HepG2 (cell line): Measurements from ENCODE around the gene PHKB. TPM values are rescaled to one million over a fixed set of nuclear protein-coding genes. Genes with fewer than 3 reads are reported as not detected.

Experiments
- ATAC-seq: fragments of 200-7000 bp; cut with Tn5 transposase; 3 replicates; pipeline ENCODE4 v1.9.1; 2020; ENCODE audit warnings: mild to moderate bottlenecking, moderate library complexity
- BruUV-seq: library from RNA; stranded (reverse); fragments of 400-500 nt; replicated peaks from 2 replicates; lab custom pipeline; 2021; lab: Mats Ljungman, UMichigan
- CTCF ChIA-PET: fragments of 300-600 bp; formaldehyde crosslinking; extraction: SDS; loops from one replicate; lab custom pipeline; 2021; ENCODE audit warnings: low total read pairs, inconsistent platforms, low intra/inter-chr PET ratio; lab: Yijun Ruan, JAX
- POLR2A ChIA-PET: fragments of 350-600 bp; sonication (Branson Sonifier 250); formaldehyde crosslinking; loops from one replicate; lab custom pipeline; 2020; ENCODE audit warnings: antibody characterized with exemption, inconsistent platforms; lab: Yijun Ruan, JAX
- DNase-seq: peaks from one replicate; pipeline ENCODE4 v3.0.0-alpha.2; 2015; ENCODE audit warnings: low spot score
- FAIRE-seq: peaks from 3 replicates; lab custom pipeline; 2011; peaks lifted over from hg19 to GRCh38; lab: Jason Lieb, UNC
- H2AFZ ChIP-seq: one replicate; pipeline ENCODE4 v1.6.1; 2011; ENCODE audit warnings: low read length, inconsistent platforms
- H3K27ac ChIP-seq: fragments of 300-600 bp; 3 replicates; pipeline ENCODE4 v1.8.0; 2011; ENCODE audit warnings: mixed run types, mild to moderate bottlenecking, mixed read lengths, low read length, inconsistent platforms; ENCODE audit not compliant: insufficient read depth; ENCODE audit errors: extremely low read length
- H3K27me3 ChIP-seq, 2 experiments: fragments of 200-600 bp in 1 of 2; 2 replicates in 1 of 2; 3 replicates in 1 of 2; pipeline versions ENCODE4 v1.6.0 to v1.8.0; 2011; ENCODE audit warnings: low read length in 2 of 2, mild to moderate bottlenecking in 2 of 2, moderate library complexity in 2 of 2, inconsistent platforms in 1 of 2; ENCODE audit not compliant: insufficient read depth in 2 of 2, control insufficient read depth in 1 of 2
- H3K36me3 ChIP-seq, 2 experiments: fragments of 200-600 bp in 1 of 2; replicated peaks in 1 of 2; 2 replicates in 1 of 2; 3 replicates in 1 of 2; pipeline versions ENCODE4 v1.5.1 to v1.8.0; 2011; ENCODE audit warnings: low read length in 2 of 2, inconsistent platforms in 1 of 2; ENCODE audit not compliant: insufficient read depth in 2 of 2, control insufficient read depth in 1 of 2
- H3K4me1 ChIP-seq: 2 replicates; pipeline ENCODE4 v1.5.1; 2012; ENCODE audit warnings: low read length, inconsistent platforms; ENCODE audit not compliant: insufficient read depth
- H3K4me2 ChIP-seq: 2 replicates; pipeline ENCODE4 v1.6.0; 2011; ENCODE audit warnings: low read depth, low read length, inconsistent platforms
- H3K4me3 ChIP-seq, 3 experiments: fragments of 200-600 bp in 1 of 3; sonication (generic), shearing (Covaris generic) in 1 of 3; replicated peaks in 1 of 3; 2 replicates each; pipeline ENCODE4 v1.5.1; 2011 to 2016; ENCODE audit warnings: low read length in 3 of 3, inconsistent platforms in 2 of 3, low read depth in 2 of 3, mild to moderate bottlenecking in 2 of 3, control low read depth in 1 of 3, mixed read lengths in 1 of 3; ENCODE audit not compliant: insufficient read depth in 1 of 3
- H3K79me2 ChIP-seq: one replicate; pipeline ENCODE4 v1.6.1; 2011; ENCODE audit warnings: low read length, inconsistent platforms; ENCODE audit not compliant: insufficient read depth
- H3K9ac ChIP-seq: 2 replicates; pipeline ENCODE4 v1.6.0; 2011; ENCODE audit warnings: mild to moderate bottlenecking, low read depth, low read length, inconsistent platforms; ENCODE audit not compliant: insufficient read depth
- H3K9me3 ChIP-seq: 2 replicates; pipeline ENCODE4 v1.5.1; 2012; ENCODE audit warnings: mild to moderate bottlenecking, low read length
- H4K20me1 ChIP-seq: 2 replicates; pipeline ENCODE4 v1.6.0; 2011; ENCODE audit warnings: inconsistent platforms, mild to moderate bottlenecking, low read length, moderate library complexity; ENCODE audit not compliant: insufficient read depth
- CHCHD3 ChIP-seq: sonication (generic); formaldehyde crosslinking; IDR thresholded peaks from 2 replicates; pipeline ENCODE4 v1.8.0; 2022; ENCODE audit warnings: mild to moderate bottlenecking, missing genetic modification reagents, moderate library complexity
- CTCF ChIP-seq: sonication (generic); formaldehyde crosslinking; IDR thresholded peaks from 2 replicates; pipeline ENCODE4 v1.5.0; 2020; ENCODE audit warnings: mild to moderate bottlenecking, missing genetic modification reagents, moderate library complexity
- MAFK ChIP-seq, 2 experiments: IDR thresholded peaks in 1 of 2; conservative IDR thresholded peaks in 1 of 2; 2 replicates each; pipeline ENCODE4 v1.6.1; 2011; ENCODE audit warnings: improper control_type of control experiment in 2 of 2, low read length in 2 of 2
- STAG1 ChIP-seq: sonication (generic); formaldehyde crosslinking; IDR thresholded peaks from 2 replicates; pipeline ENCODE4 v1.4.0; 2020; ENCODE audit warnings: missing genetic modification reagents
- ZNF747 ChIP-seq: sonication (generic); formaldehyde crosslinking; IDR thresholded peaks from 2 replicates; pipeline ENCODE4 v1.8.1; 2023; ENCODE audit warnings: missing genetic modification reagents, mild to moderate bottlenecking, borderline replicate concordance
- WGBS: methylation state at CpG from one replicate; pipeline ENCODE4 v1.1.6; 2017; ENCODE audit warnings: low lambda C conversion rate; 5-methylcytosine and 5-hydroxymethylcytosine counted together
- in situ Hi-C: cut with HindIII; loops from 2 replicates; pipeline ENCODE4 v1.10.0; 2017; ENCODE audit warnings: low pct_unique_long_range_greater_than_20kb; ENCODE audit not compliant: extremely low pct_ligation_motif_present
- intact Hi-C: fragments of 100-400 bp; cut with micrococcal nuclease; formaldehyde crosslinking; loops from one replicate; pipeline ENCODE4 v1.10.0; 2022; ENCODE audit not compliant: unreplicated experiment
- polyA plus RNA-seq, 8 experiments: library from polyadenylated mRNA; depleted of rRNA in 3 of 8; stranded (reverse) in 7 of 8; unstranded in 1 of 8; fragments of >200 nt; fragmentation: Illumina TruSeq in 4 of 8; extraction: Trizol in 4 of 8; gene quantifications; 2 replicates each; pipeline versions ENCODE4 v1.2.1 to v1.2.3, GENCODE V29; 2011 to 2016; ENCODE audit warnings: low read depth in 4 of 8, missing spikeins in 1 of 8, mixed read lengths in 1 of 8; ENCODE audit not compliant: insufficient read depth in 1 of 8
- total RNA-seq, 5 experiments: library from RNA; depleted of rRNA; stranded (reverse); fragments of >200 nt; fragmentation: Illumina TruSeq; extraction: Trizol; gene quantifications; 2 replicates each; pipeline ENCODE4 v1.2.3, GENCODE V29; 2016; ENCODE audit warnings: low read depth in 1 of 5
- TF ChIP-seq, protein P1 (sequence below): fragments of 450-650 bp; IDR thresholded peaks from 2 replicates; pipeline ENCODE4 v1.6.1; 2017

Gene PHKB
- total and polyA plus RNA-seq, 2 of the 13 experiments (the other 11 are each of a cell fraction or from before 2014, with no cell fraction given) = 66.0 to 80.8 TPM

DNA sequence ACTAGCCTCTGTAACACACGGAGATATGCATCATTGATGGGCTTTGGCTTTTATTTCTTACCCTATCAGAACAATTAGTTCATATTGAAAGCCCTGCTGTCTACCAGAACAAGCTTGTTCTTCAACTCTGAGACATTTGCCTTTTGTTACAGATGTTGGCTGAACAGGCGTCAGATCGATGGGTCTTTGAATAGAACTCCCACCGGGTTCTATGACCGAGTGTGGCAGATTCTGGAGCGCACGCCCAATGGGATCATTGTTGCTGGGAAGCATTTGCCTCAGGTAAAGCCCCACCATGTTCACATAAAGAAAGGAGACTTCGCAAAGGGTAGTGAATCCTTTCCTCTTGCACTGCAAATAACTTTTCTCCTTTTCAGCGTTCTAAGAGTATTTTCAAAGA lies 232.1 kb downstream of the PHKB start:
- ATAC-seq (no peak), FAIRE-seq (no peak), DNase-seq (no peak)
- Histone ChIP-seq H4K20me1 (no peaks in the 10 kb centered on the region), H3K9ac (no peak overlapping the region), H3K9me3 (no peaks in the 10 kb centered on the region), H2AFZ (no peak overlapping the region), H3K27me3 (no peaks in the 10 kb centered on the region), H3K79me2 (no peaks in the 10 kb centered on the region), H3K36me3 (peaks cover 13 to 71% of the 10 kb centered on the region in 2 experiments), H3K4me1 (no peaks in the 10 kb centered on the region), H3K4me2 (no peak overlapping the region), H3K4me3 (no peak overlapping the region), H3K27ac (no peak overlapping the region)
- intact Hi-C loops = no loop called here
- ChIA-PET CTCF (no interaction called here), POLR2A (no interaction called here)
- in situ Hi-C loops = no loop called here
- WGBS = 97% methylated on average over 9 of the region's 9 CpGs
- TF ChIP-seq CHCHD3 (CRISPR knock-in tag) (no peak), ZNF747 (CRISPR knock-in tag) (no peak)
- BruUV-seq = no TSS peak

DNA sequence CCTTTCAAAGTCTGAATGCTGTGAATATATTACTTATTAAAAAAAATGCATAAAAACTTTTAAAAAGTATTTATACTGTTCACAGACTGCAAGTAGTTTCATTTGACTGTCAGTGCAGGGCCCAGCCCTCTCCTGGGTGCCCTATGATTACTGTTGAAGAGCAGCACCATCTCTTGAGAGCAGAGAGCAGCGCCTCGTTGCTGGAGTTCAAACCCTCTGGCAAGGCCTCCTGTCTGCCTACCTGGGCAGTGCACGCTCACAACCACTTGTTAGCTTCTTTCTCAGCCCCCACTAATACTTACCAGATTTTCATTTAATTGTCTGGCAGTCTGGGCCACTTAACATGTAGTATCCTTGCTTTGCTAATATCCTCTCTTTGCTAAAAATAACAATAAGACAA lies 233.4 kb downstream of the PHKB start:
- peak; percentile 27 for DNase-seq
- FAIRE-seq = no peak
- Histone ChIP-seq H3K27me3 (no peaks in the 10 kb centered on the region), H2AFZ (no peak overlapping the region), H3K9me3 (no peaks in the 10 kb centered on the region), H4K20me1 (no peaks in the 10 kb centered on the region), H3K9ac (no peak overlapping the region), H3K4me3 (no peak overlapping the region), H3K79me2 (no peaks in the 10 kb centered on the region), H3K4me2 (no peak overlapping the region), H3K4me1 (no peaks in the 10 kb centered on the region), H3K27ac (no peak overlapping the region), H3K36me3 (peaks cover 16 to 69% of the 10 kb centered on the region in 2 experiments)
- BruUV-seq = no TSS peak
- in situ Hi-C loops (no loop called here), intact Hi-C loops (no loop called here)
- ChIA-PET POLR2A (no interaction called here), CTCF (no interaction called here)
- TF ChIP-seq STAG1 (CRISPR knock-in tag) = peak; percentile 44
- TF ChIP-seq MAFK (conservative IDR thresholded peaks at IDR 0.05 in 1 of 2, IDR thresholded peaks at IDR 0.05 in 1 of 2; ENCODE audit: low read length in 2 of 2) = no peak
- peak; percentile 26; the same call in 1 of the 2 replicates for TF ChIP-seq CTCF
- TF ChIP-seq, protein P1, sequence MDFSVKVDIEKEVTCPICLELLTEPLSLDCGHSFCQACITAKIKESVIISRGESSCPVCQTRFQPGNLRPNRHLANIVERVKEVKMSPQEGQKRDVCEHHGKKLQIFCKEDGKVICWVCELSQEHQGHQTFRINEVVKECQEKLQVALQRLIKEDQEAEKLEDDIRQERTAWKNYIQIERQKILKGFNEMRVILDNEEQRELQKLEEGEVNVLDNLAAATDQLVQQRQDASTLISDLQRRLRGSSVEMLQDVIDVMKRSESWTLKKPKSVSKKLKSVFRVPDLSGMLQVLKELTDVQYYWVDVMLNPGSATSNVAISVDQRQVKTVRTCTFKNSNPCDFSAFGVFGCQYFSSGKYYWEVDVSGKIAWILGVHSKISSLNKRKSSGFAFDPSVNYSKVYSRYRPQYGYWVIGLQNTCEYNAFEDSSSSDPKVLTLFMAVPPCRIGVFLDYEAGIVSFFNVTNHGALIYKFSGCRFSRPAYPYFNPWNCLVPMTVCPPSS = no peak
- peak; percentile 81 for ATAC-seq
- 91% methylated on average over 3 of the region's 3 CpGs for WGBS
